Fibroblast of pulmonary artery (primary cell): ENCODE measurements around the gene LCT.

Experiments
- DNase-seq: peaks from one replicate; pipeline ENCODE4 v3.0.0-alpha.2; 2010; ENCODE audit warnings: low read depth
- H3K4me3 ChIP-seq: replicated peaks from 2 replicates; pipeline ENCODE4 v1.5.1; 2011; ENCODE audit warnings: low read depth, mild to moderate bottlenecking, control low read depth, low read length, moderate library complexity
- TF ChIP-seq, protein P1 (sequence below): IDR thresholded peaks from 2 replicates; pipeline ENCODE4 v1.5.1; 2011; ENCODE audit warnings: mild to moderate bottlenecking, control low read depth, low read length, inconsistent platforms; ENCODE audit errors: missing control alignments

The LCT gene

DNA sequence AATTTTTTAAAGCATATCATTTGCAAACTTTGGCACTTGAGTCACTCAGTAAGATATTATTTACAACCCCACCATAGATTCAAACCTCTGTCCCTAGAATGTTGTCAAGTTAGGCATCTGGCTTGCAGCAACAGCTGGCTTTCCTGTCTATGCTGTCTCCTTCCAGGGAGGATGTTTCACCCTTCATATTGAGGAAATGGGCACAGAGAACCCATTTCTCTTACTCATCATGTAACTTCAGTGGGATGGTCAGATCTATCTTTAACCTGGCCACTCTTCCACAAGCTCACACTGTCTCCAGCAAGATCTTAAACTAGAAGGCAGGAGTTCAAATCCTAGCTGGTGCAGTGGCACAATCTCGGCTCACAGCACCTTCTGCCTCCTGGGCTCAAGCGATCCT lies 15.8 kb downstream of the LCT start:
- TF ChIP-seq, protein P1, sequence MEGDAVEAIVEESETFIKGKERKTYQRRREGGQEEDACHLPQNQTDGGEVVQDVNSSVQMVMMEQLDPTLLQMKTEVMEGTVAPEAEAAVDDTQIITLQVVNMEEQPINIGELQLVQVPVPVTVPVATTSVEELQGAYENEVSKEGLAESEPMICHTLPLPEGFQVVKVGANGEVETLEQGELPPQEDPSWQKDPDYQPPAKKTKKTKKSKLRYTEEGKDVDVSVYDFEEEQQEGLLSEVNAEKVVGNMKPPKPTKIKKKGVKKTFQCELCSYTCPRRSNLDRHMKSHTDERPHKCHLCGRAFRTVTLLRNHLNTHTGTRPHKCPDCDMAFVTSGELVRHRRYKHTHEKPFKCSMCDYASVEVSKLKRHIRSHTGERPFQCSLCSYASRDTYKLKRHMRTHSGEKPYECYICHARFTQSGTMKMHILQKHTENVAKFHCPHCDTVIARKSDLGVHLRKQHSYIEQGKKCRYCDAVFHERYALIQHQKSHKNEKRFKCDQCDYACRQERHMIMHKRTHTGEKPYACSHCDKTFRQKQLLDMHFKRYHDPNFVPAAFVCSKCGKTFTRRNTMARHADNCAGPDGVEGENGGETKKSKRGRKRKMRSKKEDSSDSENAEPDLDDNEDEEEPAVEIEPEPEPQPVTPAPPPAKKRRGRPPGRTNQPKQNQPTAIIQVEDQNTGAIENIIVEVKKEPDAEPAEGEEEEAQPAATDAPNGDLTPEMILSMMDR = no peak
- no peak overlapping the region for H3K4me3 ChIP-seq
- no peak for DNase-seq

DNA sequence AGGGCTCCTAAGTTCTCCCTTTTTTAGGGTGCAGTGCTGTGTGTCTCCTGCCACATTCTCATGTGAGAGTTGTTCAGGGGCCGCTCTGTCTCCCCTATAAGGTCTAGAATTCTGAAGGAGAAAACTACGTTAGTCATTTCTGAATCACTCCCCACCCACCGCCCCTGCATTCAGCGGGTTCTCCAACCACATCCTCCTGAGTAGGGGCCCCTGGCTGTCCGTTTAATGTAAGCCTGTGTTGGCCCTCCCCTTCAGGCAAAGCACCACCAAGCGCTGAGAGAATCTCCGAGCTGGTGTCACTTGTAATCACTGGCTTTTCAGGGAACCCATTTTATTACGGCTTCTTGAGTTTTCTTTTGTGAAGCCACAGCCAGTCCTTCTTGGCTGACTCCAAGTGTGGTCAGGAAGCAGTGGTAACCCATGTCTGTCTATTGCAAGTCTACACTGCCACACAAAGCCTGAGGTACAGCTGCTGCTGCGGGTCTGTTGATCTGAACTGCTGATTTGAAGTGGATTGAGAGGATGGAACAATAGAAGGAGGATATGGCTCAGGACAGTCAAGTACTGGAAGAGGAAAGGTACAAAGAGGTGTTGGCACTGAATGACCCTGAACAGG lies 16.9 kb downstream of the LCT start:
- H3K4me3 ChIP-seq = no peak overlapping the region
- no peak for DNase-seq
- TF ChIP-seq, protein P1 = no peak

DNA sequence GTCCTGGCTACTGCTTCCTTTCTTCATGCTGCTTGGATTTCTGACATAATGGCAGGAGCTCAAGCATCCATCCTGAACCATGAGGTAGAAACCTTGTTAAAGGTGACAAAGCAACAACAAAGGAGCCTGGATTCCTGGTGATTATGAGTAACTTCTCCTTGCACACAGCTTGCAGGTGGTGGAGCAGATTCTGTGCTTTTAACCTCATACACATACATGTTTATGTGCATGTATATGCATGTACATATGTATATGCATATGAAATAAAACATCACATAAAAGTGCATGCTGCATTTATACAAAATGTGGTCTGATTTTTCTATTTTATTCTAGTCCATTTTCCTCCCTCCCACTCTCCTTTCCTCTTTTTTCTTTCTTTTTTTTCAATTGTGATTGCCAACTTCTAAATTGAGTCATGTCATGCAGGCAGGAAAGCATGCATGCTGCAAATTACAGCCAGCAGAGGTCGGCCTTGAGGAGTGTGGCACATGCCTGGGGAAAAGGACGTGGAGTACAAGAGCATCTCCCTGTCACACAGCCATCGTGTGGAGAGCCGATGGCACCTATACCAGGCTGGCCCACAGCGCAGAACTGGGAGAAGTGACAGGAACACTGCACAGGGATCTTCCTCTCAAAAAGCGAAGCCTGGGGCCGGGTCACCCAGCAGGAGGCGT lies 17.9 kb downstream of the LCT start:
- peak; percentile 35 for DNase-seq
- H3K4me3 ChIP-seq = no peak overlapping the region
- TF ChIP-seq, protein P1 = peak; percentile 48

DNA sequence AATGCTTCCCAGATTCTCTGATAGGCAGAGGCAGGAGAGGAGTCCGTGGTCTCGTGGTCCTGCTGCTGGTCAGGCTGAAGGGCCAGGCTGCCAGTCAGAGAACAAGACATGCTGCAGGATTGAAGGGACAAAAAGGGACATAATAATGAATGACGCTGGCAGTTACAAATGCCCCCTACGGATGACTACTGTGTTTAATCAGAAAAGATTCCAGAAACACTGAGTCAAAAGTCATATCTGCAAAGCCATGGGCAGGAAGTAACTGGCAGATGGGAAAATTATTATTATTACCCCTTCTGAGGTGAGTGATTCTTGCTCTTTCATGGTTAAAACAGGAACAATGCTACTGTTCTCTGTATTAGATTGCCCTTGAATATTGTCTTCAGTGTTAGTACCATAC lies 19.0 kb downstream of the LCT start:
- no peak overlapping the region for H3K4me3 ChIP-seq
- no peak for DNase-seq
- TF ChIP-seq, protein P1 = no peak

DNA sequence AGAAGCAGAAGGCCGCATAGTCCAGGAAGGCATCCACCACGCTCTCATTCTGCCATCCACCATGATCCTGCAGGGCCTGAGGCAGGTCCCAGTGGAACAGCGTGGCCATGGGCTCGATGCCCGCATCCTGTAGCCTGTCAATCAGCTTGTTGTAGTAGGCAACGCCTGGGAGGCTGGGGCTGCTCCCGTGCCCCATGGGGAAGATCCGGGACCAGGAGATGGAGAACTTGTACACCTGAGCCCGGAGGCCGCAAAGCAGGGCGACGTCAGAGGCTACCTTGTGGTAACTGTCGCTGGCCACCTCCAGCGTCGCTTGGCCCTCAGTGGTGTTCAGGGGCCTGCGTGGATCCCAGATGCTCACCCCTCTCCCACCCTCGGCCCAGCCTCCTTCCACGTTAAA lies 19.5 kb downstream of the LCT start:
- no peak for DNase-seq
- H3K4me3 ChIP-seq = no peak overlapping the region
- TF ChIP-seq, protein P1 = no peak

DNA sequence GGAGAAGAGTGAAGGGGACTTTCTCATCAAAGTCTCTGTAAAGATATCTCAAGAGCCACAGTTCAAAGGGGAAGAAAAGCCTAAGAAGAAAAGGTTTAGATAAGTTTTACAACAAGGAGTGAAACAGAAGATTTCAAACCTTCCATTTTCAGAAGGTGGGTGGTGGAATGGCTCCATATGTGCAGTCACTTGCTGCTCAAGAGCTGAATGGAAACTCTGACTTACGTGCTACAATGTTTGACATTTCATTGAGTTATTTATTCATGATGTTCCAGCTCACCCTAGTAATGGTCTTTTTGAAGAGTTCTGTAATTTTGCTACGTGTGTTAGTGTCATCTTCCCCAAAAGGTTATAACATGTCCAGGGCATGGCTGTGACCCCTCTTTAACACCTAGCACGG lies 21.7 kb downstream of the LCT start:
- no peak for DNase-seq

More for the DNA sequence above, 21.7 kb downstream of the LCT start:
- TF ChIP-seq, protein P1 = no peak
- no peak overlapping the region for H3K4me3 ChIP-seq
